ENCODE measurements around the gene SLC38A11. TPM values are rescaled to one million over a fixed set of nuclear protein-coding genes. Genes with fewer than 3 reads are reported as not detected.

The SLC38A11 gene
- total and polyA plus RNA-seq, 2 of the 8 experiments (the other 6 are each of a cell fraction or from before 2014, with no cell fraction given) = not detected

DNA sequence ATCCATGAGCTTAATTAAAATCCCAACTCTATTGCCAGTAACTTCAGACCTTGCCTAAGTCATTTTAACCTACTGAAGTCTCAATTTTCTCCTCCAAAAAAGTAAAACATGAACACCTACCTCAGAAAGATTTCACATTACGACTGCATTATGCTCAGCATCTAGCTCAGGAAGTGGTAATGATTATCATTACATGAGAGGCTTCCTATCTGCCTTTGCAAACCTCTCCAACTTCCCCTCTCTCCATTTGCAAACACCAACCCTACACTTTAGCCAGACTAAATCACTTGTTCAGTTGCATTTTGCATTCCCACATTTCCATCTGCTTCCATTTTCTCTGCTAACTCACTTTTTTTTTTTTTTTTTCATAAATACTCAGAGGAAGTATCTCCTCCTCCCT is 6.8 kb downstream of the SLC38A11 start:
- no peak overlapping the region for H4K91ac ChIP-seq (replicated peaks; ENCODE audit: insufficient read length, low read length)
- H3K56ac ChIP-seq (replicated peaks; ENCODE audit: insufficient read length, low read depth, low read length) = no peak overlapping the region
- H3K4me2 ChIP-seq (ENCODE audit: insufficient read depth in 1 of 2, low read depth in 2 of 2, low read length in 2 of 2) = no peak overlapping the region
- no peak overlapping the region for H4K8ac ChIP-seq (ENCODE audit: extremely low read depth, insufficient read depth, low read length)
- H2BK20ac ChIP-seq (ENCODE audit: low read length) = no peak overlapping the region
- H3K27ac ChIP-seq (ENCODE audit: low read depth, low read length) = no peak overlapping the region
- no peaks in the 10 kb centered on the region for H3K36me3 ChIP-seq (ENCODE audit: control insufficient read depth in 2 of 4, insufficient read depth in 4 of 4, low read length in 3 of 4)
- H3K23me2 ChIP-seq (ENCODE audit: low read depth, low read length) = no peaks in the 10 kb centered on the region
- H2BK120ac ChIP-seq (replicated peaks; ENCODE audit: low read depth, low read length) = no peak overlapping the region
- FAIRE-seq (no peak), DNase-seq (ENCODE audit: low read depth in 1 of 2, low spot score in 2 of 2) (no peak)
- no peak overlapping the region for H2BK5ac ChIP-seq (ENCODE audit: low read depth, low read length)
- ChIA-PET POLR2A (ENCODE audit: partially characterized antibody) (no interaction called here), CTCF (ENCODE audit: partially characterized antibody) (interaction anchor here (0.6 to 1.4 kb wide), 4 partner anchors 139 to 411 kb away, joined by 3 to 4 read pairs (median 3); partner anchors contain the start of gene SCN3A)
- H3K9ac ChIP-seq (replicated peaks in 1 of 4; ENCODE audit: extremely low read depth in 1 of 4, low read depth in 3 of 4, low read length in 3 of 4) = no peak overlapping the region
- WGBS, 2 experiments (ENCODE audit: extremely low coverage in 1 of 2, insufficient coverage in 1 of 2, insufficient read length in 1 of 2, insufficient replicate concordance in 2 of 2, low coverage in 1 of 2, low lambda C conversion rate in 2 of 2, missing lambda C conversion rate in 1 of 2) = 94% methylated on average over 1 of the region's 1 CpG; no CpG with 5 or more reads in 1 of the 2 experiments
- no peak overlapping the region for H4K5ac ChIP-seq (ENCODE audit: insufficient read length, low read depth, low read length)
- H3K4me1 ChIP-seq (replicated peaks in 1 of 4; ENCODE audit: control insufficient read depth in 3 of 4, insufficient read depth in 4 of 4, low read length in 3 of 4) = no peaks in the 10 kb centered on the region
- no peak overlapping the region for H2AFZ ChIP-seq (ENCODE audit: low read length)
- no peaks in the 10 kb centered on the region for H4K20me1 ChIP-seq (replicated peaks in 1 of 2; ENCODE audit: control insufficient read depth in 1 of 2, insufficient read depth in 2 of 2, low read length in 2 of 2)
- H3K79me2 ChIP-seq (ENCODE audit: control insufficient read depth in 1 of 2, insufficient read depth in 2 of 2, low read length in 2 of 2) = no peaks in the 10 kb centered on the region
- H3K9me3 ChIP-seq (ENCODE audit: insufficient read depth in 2 of 2, low read depth in 1 of 2, low read length in 1 of 2) = no peaks in the 10 kb centered on the region
- no peak overlapping the region for H3K4me3 ChIP-seq (ENCODE audit: extremely low read depth in 1 of 4, insufficient read depth in 2 of 4, low read depth in 3 of 4, low read length in 4 of 4)
- H2BK12ac ChIP-seq (ENCODE audit: low read depth, low read length) = no peak overlapping the region
- no peak overlapping the region for H3K4ac ChIP-seq (replicated peaks; ENCODE audit: insufficient read length, low read depth, low read length)
- H2AK5ac ChIP-seq (ENCODE audit: low read depth, low read length) = no peak overlapping the region
- no peak overlapping the region for H2BK15ac ChIP-seq (ENCODE audit: low read length)
- H3K14ac ChIP-seq (ENCODE audit: insufficient read length) = no peak overlapping the region
- no peak overlapping the region for H3K18ac ChIP-seq (ENCODE audit: extremely low read depth, low read length)
- H3K27me3 ChIP-seq (replicated peaks in 1 of 4; ENCODE audit: control insufficient read depth in 3 of 4, extremely low read depth in 1 of 4, insufficient read depth in 3 of 4, low read length in 3 of 4) = no peaks in the 10 kb centered on the region
- H3K23ac ChIP-seq (ENCODE audit: insufficient read length) = no peak overlapping the region
- no peaks in the 10 kb centered on the region for H3K79me1 ChIP-seq (ENCODE audit: low read depth, low read length)
- TF ChIP-seq SIX5 (IDR thresholded peaks at IDR 0.05; ENCODE audit: low read depth, low read length) = no peak
- no peak for TF ChIP-seq TAF7 (optimal IDR thresholded peaks at IDR 0.05; ENCODE audit: borderline replicate concordance, low read depth, low read length)
- no peak for TF ChIP-seq CTBP2 (IDR thresholded peaks at IDR 0.05; ENCODE audit: borderline replicate concordance, insufficient read depth, insufficient read length, low read length)
- no peak for TF ChIP-seq SUZ12 (IDR thresholded peaks at IDR 0.05; ENCODE audit: low read length)
- TF ChIP-seq, protein P1, sequence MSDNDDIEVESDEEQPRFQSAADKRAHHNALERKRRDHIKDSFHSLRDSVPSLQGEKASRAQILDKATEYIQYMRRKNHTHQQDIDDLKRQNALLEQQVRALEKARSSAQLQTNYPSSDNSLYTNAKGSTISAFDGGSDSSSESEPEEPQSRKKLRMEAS (IDR thresholded peaks at IDR 0.05) = no peak
- no peak for TF ChIP-seq RAD21 (IDR thresholded peaks at IDR 0.05 in 1 of 2, conservative IDR thresholded peaks at IDR 0.05 in 1 of 2; ENCODE audit: low read depth in 2 of 2, low read length in 2 of 2)

Data from H1 (cell line).